ENCODE measurements around the gene CAV2.

The CAV2 gene

DNA sequence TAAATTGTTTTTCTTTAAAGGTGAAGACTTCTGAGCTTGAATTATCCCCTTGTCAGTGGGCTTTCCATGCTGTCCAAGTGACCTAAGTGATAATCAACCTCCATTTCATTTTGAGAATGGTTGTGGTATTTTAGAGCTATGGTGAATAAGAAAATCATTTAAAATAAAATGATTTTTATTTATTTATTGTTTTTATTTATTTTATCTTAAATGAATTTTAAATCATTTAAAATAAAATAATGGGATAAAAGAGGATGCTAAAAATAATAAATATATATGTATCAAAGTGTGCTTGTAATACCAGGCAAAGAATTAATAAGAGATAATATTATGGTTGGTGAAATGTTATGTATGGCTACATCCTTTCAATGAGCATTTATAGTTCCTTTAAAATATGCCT, 49.8 kb downstream of the CAV2 start:
- no peak for DNase-seq

DNA sequence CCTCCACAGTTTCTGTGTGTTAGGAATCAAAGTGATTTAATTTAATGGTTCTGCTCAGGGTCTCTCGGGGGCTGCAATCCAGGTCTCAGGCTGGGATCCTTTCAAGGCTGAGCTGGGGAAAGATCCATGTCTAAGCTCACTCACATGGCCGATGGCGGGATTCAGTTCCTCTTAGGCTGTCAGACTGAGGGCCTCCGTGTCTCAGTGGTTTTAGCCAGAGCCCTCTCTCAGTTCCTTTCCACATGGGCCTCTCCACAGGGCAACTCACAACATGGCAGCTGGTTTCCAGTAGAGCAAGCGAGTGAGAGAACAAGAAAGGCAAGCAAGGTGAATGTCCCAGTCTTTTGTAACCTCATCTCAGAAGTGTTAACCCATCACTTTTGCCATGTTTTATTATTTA, 52.2 kb downstream of the CAV2 start:
- DNase-seq: no peak

DNA sequence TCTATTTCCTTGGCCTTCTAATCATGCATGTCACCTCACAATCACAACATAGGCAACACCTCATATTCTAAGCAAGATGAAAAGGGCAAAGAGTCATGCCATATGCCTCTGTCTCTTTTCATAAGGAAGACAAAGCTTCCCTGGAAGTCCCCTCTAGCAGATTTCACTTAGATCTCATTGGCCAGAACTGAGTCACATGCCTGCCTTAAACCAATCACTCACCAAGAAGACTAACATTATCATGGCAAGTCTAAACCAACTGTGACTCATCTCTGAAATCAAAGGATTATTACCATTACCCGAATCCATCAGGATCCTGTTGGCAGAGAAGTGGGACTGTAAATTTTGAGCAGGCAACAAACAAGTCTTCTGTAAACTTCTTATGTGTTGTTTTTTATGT, 53.1 kb downstream of the CAV2 start:
- DNase-seq: no peak

DNA sequence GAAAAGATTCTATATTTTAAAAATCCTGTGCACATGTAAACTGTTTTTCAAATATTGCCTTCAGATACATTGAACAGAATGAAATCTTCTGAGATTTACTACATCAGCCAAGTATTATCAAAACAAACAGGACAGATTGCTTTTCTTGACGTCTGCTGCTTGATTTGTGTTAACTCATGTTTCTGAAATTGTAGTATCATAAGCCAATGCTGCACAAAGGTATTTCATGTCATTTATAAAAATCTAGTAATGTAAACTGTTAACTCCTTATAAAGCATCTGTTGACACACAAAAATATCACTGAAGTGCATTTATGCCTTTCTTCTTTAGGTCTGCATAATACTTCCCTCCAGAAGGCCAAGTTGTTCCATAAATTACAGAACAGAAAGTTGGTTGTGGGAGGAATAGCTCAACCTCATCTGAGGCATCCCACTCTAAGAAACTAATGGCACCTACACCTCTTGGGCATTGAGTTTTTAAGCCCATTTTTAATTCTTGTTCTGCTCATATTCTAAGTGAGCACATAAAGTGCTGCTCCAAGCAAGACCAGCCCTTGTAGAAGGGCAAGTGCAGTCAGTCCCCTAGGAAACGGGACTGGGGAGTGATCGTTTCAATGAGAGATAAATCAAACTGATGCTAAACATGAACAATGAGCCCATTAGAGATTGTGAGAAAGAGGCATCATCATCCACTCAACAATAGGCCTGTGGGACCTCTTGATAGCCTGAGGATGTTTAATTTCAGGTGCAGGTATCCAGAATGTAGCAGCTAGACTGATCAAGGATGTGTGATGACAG, 53.8 kb downstream of the CAV2 start:
- no peak for DNase-seq

DNA sequence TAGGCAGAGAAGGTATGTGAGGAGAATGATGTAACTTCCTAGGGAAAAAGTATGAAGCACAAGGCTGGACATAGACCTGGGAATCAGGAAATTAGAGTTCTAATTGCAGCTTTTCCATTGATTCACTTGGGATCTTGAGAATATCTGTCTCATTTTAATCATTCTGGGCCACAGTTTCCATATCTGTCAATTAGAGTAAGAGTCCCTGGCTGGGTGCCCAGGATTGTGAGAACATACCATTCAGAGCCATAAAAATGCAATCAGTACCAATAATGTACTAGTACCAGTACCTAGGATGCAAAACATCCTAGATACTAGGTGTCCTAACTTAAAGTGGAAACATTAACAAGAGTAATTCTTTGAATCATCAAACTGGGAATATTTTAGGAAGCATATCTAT, 54.9 kb downstream of the CAV2 start:
- no peak for DNase-seq

DNA sequence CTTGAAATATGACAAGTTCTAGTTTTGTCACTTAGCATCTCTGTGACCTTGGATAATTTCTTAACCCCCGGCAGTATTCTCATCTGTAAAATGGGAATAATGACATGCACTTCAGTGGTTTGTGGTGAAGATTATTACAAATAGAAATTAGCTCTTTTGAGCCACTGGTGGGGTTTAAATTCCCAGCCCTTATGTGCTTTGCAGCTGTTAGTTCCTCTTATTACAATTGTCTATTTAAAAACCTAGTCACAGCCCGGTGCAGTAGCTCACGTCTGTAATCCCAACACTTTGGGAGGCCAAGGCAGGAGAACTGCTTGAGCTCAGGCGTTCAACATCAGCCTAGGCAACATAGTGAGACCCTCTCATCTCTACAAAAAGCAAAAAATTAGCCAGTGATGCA, 55.4 kb downstream of the CAV2 start:
- no peak for DNase-seq

DNA sequence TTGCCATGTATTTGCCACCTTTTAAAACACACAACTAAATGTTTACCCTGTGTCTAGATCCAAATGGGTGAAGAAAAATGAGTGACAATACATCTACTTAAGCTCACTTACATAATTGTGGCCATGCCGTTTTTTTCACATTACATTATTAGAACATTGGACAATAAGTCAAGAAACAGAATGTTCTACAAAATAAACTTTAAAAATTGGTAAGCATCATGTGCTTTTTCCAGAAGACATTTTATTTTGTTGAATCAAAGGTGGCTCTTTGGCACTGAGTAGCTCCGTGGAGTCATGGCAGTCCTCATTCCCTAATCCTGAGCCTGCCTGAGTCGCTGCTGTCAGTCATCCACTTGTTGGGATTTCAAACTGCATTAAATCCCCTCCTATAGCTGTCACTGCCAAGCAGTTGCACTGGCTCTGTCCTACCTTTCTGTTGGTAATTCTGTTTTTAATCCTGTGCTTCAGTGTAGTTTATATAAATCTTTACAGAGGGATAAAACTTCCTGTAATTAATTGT, 57.6 kb downstream of the CAV2 start:
- no peak for DNase-seq

DNA sequence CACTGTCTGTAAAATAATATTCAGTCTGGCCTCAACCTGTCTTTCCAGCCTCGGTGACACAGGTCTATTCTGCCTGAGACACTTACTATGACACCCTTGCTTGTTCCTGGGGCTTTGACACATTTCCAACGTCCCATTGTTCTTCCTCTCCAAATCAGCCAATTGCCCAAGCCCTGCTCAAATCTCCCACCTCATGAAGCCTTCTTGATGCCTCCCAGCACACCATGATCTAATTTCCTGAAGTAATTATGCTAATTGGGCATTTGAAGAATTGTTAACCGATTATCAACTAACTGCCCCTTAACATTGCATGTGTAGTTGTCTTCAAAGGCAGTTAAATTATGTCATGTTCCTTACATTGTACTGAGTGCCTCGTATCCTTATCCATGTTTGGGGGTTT, 58.4 kb downstream of the CAV2 start:
- DNase-seq: no peak
